ENCODE results near the gene TRHDE. TPM values are rescaled to one million over a fixed set of nuclear protein-coding genes. Genes with fewer than 3 reads are reported as not detected.

The TRHDE gene
- total and polyA plus RNA-seq, 2 donors (not counting 3 experiments of a cell fraction or from before 2014, with no cell fraction given) = not detected

DNA sequence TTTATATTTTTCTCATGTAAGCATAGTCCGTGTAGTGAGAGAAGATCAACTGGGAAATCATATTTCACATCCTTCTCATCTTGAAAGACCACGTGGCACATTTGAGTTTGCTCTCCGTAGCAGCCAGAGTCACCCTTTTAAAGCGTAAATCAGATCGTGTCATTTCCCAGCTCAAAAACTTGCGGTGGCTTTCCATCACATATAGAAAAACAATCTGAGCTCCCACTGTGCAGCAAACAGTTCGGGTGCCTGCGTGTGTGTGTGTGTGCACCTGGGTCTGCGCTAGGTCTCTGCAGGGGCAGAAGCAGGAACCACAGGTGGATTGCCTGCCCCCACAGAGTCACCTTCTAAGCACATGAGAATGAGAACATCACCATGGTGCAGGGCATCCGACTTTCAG, 338.2 kb downstream of the TRHDE start:
- CTCF ChIA-PET = no interaction called here
- FAIRE-seq = no peak

More for the DNA sequence above, 338.2 kb downstream of the TRHDE start:
- Histone ChIP-seq H3K9me1 (replicated peaks; ENCODE audit: control insufficient read depth, extremely low read depth, insufficient read depth, low read length) (no peaks in the 10 kb centered on the region), H3K9me3 (replicated peaks; ENCODE audit: control insufficient read depth, insufficient read depth, low read length) (peaks cover 3% of the 10 kb centered on the region), H3K27ac (ENCODE audit: insufficient read depth, low read depth, low read length) (no peak overlapping the region), H2AFZ (ENCODE audit: low read depth, low read length) (no peak overlapping the region), H3K4me1 (ENCODE audit: control insufficient read depth, extremely low read depth, insufficient read depth, low read length) (no peaks in the 10 kb centered on the region), H4K20me1 (replicated peaks; ENCODE audit: control insufficient read depth, extremely low read depth, insufficient read depth, low read length) (no peaks in the 10 kb centered on the region), H3K9ac (replicated peaks; ENCODE audit: extremely low read depth, insufficient read depth, low read length) (no peak overlapping the region), H3K4me2 (ENCODE audit: insufficient read depth, low read length) (no peak overlapping the region), H3K36me3 (ENCODE audit: control insufficient read depth in 2 of 2, extremely low read depth in 1 of 2, insufficient read depth in 2 of 2, low read length in 2 of 2) (no peaks in the 10 kb centered on the region), H3K27me3 (ENCODE audit: control insufficient read depth in 2 of 2, insufficient read depth in 2 of 2, low read length in 2 of 2) (no peaks in the 10 kb centered on the region), H3K4me3 (replicated peaks in 1 of 3; ENCODE audit: insufficient read depth in 1 of 3, low read depth in 1 of 3, low read length in 3 of 3) (no peak overlapping the region), H3K79me2 (ENCODE audit: control insufficient read depth, insufficient read depth, low read length) (no peaks in the 10 kb centered on the region)
- intact Hi-C loops (cut with micrococcal nuclease) (no loop called here), dilution Hi-C loops (cut with MboI; ENCODE audit: extremely low pct_ligation_motif_present, low sequenced_read_pairs) (no loop called here)
- DNase-seq (ENCODE audit: low read depth, low spot score) = no peak
- TF ChIP-seq, protein P1, sequence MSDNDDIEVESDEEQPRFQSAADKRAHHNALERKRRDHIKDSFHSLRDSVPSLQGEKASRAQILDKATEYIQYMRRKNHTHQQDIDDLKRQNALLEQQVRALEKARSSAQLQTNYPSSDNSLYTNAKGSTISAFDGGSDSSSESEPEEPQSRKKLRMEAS (IDR thresholded peaks at IDR 0.05; ENCODE audit: insufficient read depth, insufficient read length) = no peak
- TF ChIP-seq EZH2 (IDR thresholded peaks at IDR 0.05; ENCODE audit: borderline replicate concordance, low read depth, low read length, severe bottlenecking) (no peak), FOS (IDR thresholded peaks at IDR 0.05; ENCODE audit: borderline replicate concordance, insufficient read depth, low read length) (no peak), JUN (IDR thresholded peaks at IDR 0.05; ENCODE audit: borderline replicate concordance, insufficient read depth, insufficient read length, low read depth) (no peak), MYC (IDR thresholded peaks at IDR 0.05; ENCODE audit: low read depth, low read length) (no peak), POLR2A (IDR thresholded peaks at IDR 0.05; ENCODE audit: low read depth, low read length) (no peak), POLR2AphosphoS5 (IDR thresholded peaks at IDR 0.05; ENCODE audit: insufficient read depth, low read depth, low read length) (no peak), GATA2 (IDR thresholded peaks at IDR 0.05; ENCODE audit: insufficient read depth, insufficient read length, low read depth, low read length) (no peak)
- TF ChIP-seq, protein P2, sequence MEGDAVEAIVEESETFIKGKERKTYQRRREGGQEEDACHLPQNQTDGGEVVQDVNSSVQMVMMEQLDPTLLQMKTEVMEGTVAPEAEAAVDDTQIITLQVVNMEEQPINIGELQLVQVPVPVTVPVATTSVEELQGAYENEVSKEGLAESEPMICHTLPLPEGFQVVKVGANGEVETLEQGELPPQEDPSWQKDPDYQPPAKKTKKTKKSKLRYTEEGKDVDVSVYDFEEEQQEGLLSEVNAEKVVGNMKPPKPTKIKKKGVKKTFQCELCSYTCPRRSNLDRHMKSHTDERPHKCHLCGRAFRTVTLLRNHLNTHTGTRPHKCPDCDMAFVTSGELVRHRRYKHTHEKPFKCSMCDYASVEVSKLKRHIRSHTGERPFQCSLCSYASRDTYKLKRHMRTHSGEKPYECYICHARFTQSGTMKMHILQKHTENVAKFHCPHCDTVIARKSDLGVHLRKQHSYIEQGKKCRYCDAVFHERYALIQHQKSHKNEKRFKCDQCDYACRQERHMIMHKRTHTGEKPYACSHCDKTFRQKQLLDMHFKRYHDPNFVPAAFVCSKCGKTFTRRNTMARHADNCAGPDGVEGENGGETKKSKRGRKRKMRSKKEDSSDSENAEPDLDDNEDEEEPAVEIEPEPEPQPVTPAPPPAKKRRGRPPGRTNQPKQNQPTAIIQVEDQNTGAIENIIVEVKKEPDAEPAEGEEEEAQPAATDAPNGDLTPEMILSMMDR (IDR thresholded peaks at IDR 0.05; ENCODE audit: extremely low read depth in 1 of 2, insufficient read depth in 1 of 2, low read depth in 1 of 2, low read length in 2 of 2) = no peak
- no TSS peak for BruUV-seq (replicated peaks)
- POLR2A ChIA-PET = no interaction called here
